ENCODE results near the gene C13orf42.
"Not testable (repeated sequence)": the region's sequence is repeated elsewhere in the genome, so short reads cannot be mapped to it uniquely, and the experiment has no call there.

The C13orf42 gene

GRCh38 chr13:51118809-51119431, 7.8 kb upstream of the C13orf42 start:
- DNase-seq, result no peak

GRCh38 chr13:51113969-51114368, 2.9 kb upstream of the C13orf42 start:
- DNase-seq, result no peak

GRCh38 chr13:51113186-51113881, 2.3 kb upstream of the C13orf42 start:
- DNase-seq, result no peak

GRCh38 chr13:51112771-51113170, 1.7 kb upstream of the C13orf42 start:
- no peak for DNase-seq

GRCh38 chr13:51111997-51112396, 923 bp upstream of the C13orf42 start:
- DNase-seq, result no peak

- no peak for DNase-seq
These were observed 3.1 kb downstream of the C13orf42 start for GRCh38 chr13:51107996-51108395.

GRCh38 chr13:51105046-51105445, 6.0 kb downstream of the C13orf42 start:
- no peak for DNase-seq

- no peak for DNase-seq
These were observed 9.3 kb downstream of the C13orf42 start for GRCh38 chr13:51101636-51102235.

- no peak for DNase-seq
These were observed 13.6 kb downstream of the C13orf42 start for GRCh38 chr13:51097353-51098043.

GRCh38 chr13:51096131-51096530, 14.9 kb downstream of the C13orf42 start:
- DNase-seq, result no peak

GRCh38 chr13:51093574-51093973, 17.5 kb downstream of the C13orf42 start:
- no peak for DNase-seq

GRCh38 chr13:51091839-51092238, 19.2 kb downstream of the C13orf42 start:
- DNase-seq, result no peak

- no peak for DNase-seq
These were observed 27.4 kb downstream of the C13orf42 start for GRCh38 chr13:51083706-51084105.

- DNase-seq, result not testable (repeated sequence)
These were observed 30.5 kb downstream of the C13orf42 start for GRCh38 chr13:51080478-51081065.

- DNase-seq, result no peak
These were observed 39.6 kb downstream of the C13orf42 start for GRCh38 chr13:51071493-51071892.

- DNase-seq, result peak; percentile 71 to 80
These were observed 40.9 kb downstream of the C13orf42 start for GRCh38 chr13:51070005-51070649.

GRCh38 chr13:51068501-51068900, 42.6 kb downstream of the C13orf42 start:
- DNase-seq, result no peak

GRCh38 chr13:51067706-51068105, 43.4 kb downstream of the C13orf42 start:
- DNase-seq, result no peak

GRCh38 chr13:51067210-51067701, 43.8 kb downstream of the C13orf42 start:
- no peak for DNase-seq

GRCh38 chr13:51066091-51066831, 44.8 kb downstream of the C13orf42 start:
- no peak for DNase-seq

- no peak for DNase-seq
These were observed 45.5 kb downstream of the C13orf42 start for GRCh38 chr13:51065372-51066090.

All from Kasumi-1 (cell line).